OCI-LY1 (cell line): Measurements from ENCODE around the gene SLU7.

Experiments
- CTCF ChIP-seq: fragments of 200-600 bp; sonication (generic), shearing (Covaris generic); IDR thresholded peaks from 2 replicates; pipeline ENCODE4 v1.5.1; 2017; ENCODE audit warnings: mild to moderate bottlenecking, antibody characterized with exemption, low read length, moderate library complexity, mixed read lengths
- EZH2 ChIP-seq: fragments of 200-600 bp; sonication (generic), shearing (Covaris generic); IDR thresholded peaks from 2 replicates; pipeline ENCODE4 v1.8.0; 2017; ENCODE audit warnings: borderline replicate concordance, mixed run types, mild to moderate bottlenecking, antibody characterized with exemption, low read length, moderate library complexity, mixed read lengths

DNA sequence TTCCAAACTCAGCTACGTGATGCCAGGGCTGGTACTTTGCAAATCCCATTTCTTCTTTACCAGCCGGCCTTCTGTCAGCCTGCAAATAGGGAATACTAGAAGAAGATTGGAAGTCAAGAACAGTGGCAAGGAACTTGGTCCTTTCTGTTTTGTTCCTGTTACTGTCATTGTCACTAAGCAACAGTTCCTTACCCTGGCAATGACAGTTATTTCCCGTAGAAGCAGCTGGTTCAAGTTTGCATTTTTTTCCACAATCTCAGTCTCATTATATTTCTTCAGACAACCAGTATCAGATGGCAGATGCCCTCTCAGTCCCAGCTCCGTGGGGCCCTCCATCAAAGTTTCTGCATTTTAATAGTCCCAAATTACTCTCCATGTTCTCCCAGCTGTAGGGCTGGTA, 39.4 kb downstream of the SLU7 start:
- TF ChIP-seq CTCF, result no peak
- TF ChIP-seq EZH2, result no peak
